ENCODE data around the gene LHX6.

LHX6 gene

GRCh38 chr9:122162415-122162814, 66.3 kb downstream of the LHX6 start:
- no peak overlapping the region for H3K27ac ChIP-seq
- no peak for TF ChIP-seq ZFX (IDR thresholded peaks at IDR 0.05; ENCODE audit: borderline replicate concordance)
- TF ChIP-seq CTCF (IDR thresholded peaks at IDR 0.05), result no peak

- TF ChIP-seq ZFX (IDR thresholded peaks at IDR 0.05; ENCODE audit: borderline replicate concordance) (no peak), CTCF (IDR thresholded peaks at IDR 0.05) (no peak)
- H3K27ac ChIP-seq, result peak overlapping the region; percentile 53; the same call in 1 of the 2 replicates
Measured at GRCh38 chr9:122159925-122160246, 68.9 kb downstream of the LHX6 start.

- peak within 1 kb of the TSS; percentile 53 for H3K27ac ChIP-seq
- TF ChIP-seq CTCF (IDR thresholded peaks at IDR 0.05) (no peak), ZFX (IDR thresholded peaks at IDR 0.05; ENCODE audit: borderline replicate concordance) (no peak)
Measured at GRCh38 chr9:122159026-122159924, 69.5 kb downstream of the LHX6 start, which contains the start of the genes MORN5 and NDUFA8. Gene MORN5, plus strand, starts transcription at chr9:122159908. Its CDS starts 65 bp downstream, at chr9:122159973. Gene NDUFA8, minus strand, starts transcription at chr9:122159779. Its CDS starts 102 bp downstream, at chr9:122159677.

- peak; percentile 54 for TF ChIP-seq CTCF (IDR thresholded peaks at IDR 0.05)
- no peak for TF ChIP-seq ZFX (IDR thresholded peaks at IDR 0.05; ENCODE audit: borderline replicate concordance)
- no peak overlapping the region for H3K27ac ChIP-seq
Measured at GRCh38 chr9:122158202-122158601, 70.6 kb downstream of the LHX6 start.

- TF ChIP-seq ZFX (IDR thresholded peaks at IDR 0.05; ENCODE audit: borderline replicate concordance) (no peak), CTCF (IDR thresholded peaks at IDR 0.05) (no peak)
- no peak overlapping the region for H3K27ac ChIP-seq
Measured at GRCh38 chr9:122155796-122156195, 73.0 kb downstream of the LHX6 start.

Measured in 22Rv1 (cell line).